Endothelial cell of umbilical vein (primary cell): ENCODE data around the gene KRTAP19-8. TPM values are rescaled to one million over a fixed set of nuclear protein-coding genes. Genes with fewer than 3 reads are reported as not detected.

Experiments used
- BruUV-seq: library from RNA; stranded (reverse); fragments of 400-500 nt; replicated peaks from 2 replicates; lab custom pipeline; 2021; lab: Mats Ljungman, UMichigan
- CTCF ChIA-PET: fragments of 300-600, 350-600 bp; sonication (Branson Sonifier 250); formaldehyde crosslinking; loops from one replicate; lab custom pipeline; 2021; ENCODE audit warnings: antibody characterized with exemption, inconsistent platforms; lab: Charles Lee
- POLR2A ChIA-PET: fragments of 300-600, 350-600 bp; sonication (Branson Sonifier 250); formaldehyde crosslinking; loops from one replicate; lab custom pipeline; 2021; ENCODE audit warnings: antibody characterized with exemption, inconsistent platforms; lab: Charles Lee
- DNase-seq: peaks from one replicate; pipeline ENCODE4 v3.0.0-alpha.2; 2011; ENCODE audit warnings: low read depth, low spot score
- FAIRE-seq: peaks from 2 replicates; lab custom pipeline; 2011; peaks lifted over from hg19 to GRCh38; lab: Jason Lieb, UNC
- H2AFZ ChIP-seq: 2 replicates; pipeline ENCODE4 v1.6.0; 2012; ENCODE audit warnings: low read depth, low read length, control low read depth, inconsistent platforms
- H3K27ac ChIP-seq: 2 replicates; pipeline ENCODE4 v1.5.1; 2011; ENCODE audit warnings: low read depth, mild to moderate bottlenecking, control low read depth, low read length, moderate library complexity; ENCODE audit not compliant: insufficient read depth
- H3K27me3 ChIP-seq, 2 experiments: 2 replicates each; pipeline versions ENCODE4 v1.6.0 to v1.6.1; 2011; ENCODE audit warnings: low read length in 2 of 2, mixed read lengths in 1 of 2; ENCODE audit not compliant: control insufficient read depth in 2 of 2, insufficient read depth in 2 of 2
- H3K36me3 ChIP-seq, 2 experiments: 2 replicates in 1 of 2; 3 replicates in 1 of 2; pipeline ENCODE4 v1.5.1; 2011; ENCODE audit warnings: low read length in 2 of 2, mild to moderate bottlenecking in 1 of 2, moderate library complexity in 1 of 2; ENCODE audit not compliant: control insufficient read depth in 2 of 2, insufficient read depth in 2 of 2; ENCODE audit errors: extremely low read depth in 1 of 2
- H3K4me1 ChIP-seq: 3 replicates; pipeline ENCODE4 v1.5.1; 2011; ENCODE audit warnings: mild to moderate bottlenecking, low read length; ENCODE audit not compliant: control insufficient read depth, insufficient read depth; ENCODE audit errors: extremely low read depth
- H3K4me2 ChIP-seq: 2 replicates; pipeline ENCODE4 v1.6.1; 2011; ENCODE audit warnings: low read length, control low read depth, mixed read lengths; ENCODE audit not compliant: insufficient read depth
- H3K4me3 ChIP-seq, 3 experiments: fragments of 200-600 bp in 1 of 3; sonication (generic), shearing (Covaris generic) in 1 of 3; replicated peaks in 1 of 3; 2 replicates each; pipeline ENCODE4 v1.5.1; 2011 to 2016; ENCODE audit warnings: control low read depth in 3 of 3, low read length in 3 of 3, mild to moderate bottlenecking in 2 of 3, inconsistent platforms in 1 of 3, low read depth in 1 of 3, moderate library complexity in 1 of 3; ENCODE audit not compliant: insufficient read depth in 1 of 3
- H3K79me2 ChIP-seq: 2 replicates; pipeline ENCODE4 v1.6.0; 2012; ENCODE audit warnings: low read length, inconsistent platforms; ENCODE audit not compliant: control insufficient read depth, insufficient read depth
- H3K9ac ChIP-seq: replicated peaks from 2 replicates; pipeline ENCODE3; 2011; ENCODE audit warnings: low read length, control low read depth; ENCODE audit not compliant: insufficient read depth; ENCODE audit errors: extremely low read depth
- H3K9me1 ChIP-seq: replicated peaks from 3 replicates; pipeline ENCODE4 v1.6.0; 2011; ENCODE audit warnings: mild to moderate bottlenecking, low read length; ENCODE audit not compliant: control insufficient read depth, insufficient read depth; ENCODE audit errors: extremely low read depth
- H3K9me3 ChIP-seq: replicated peaks from 2 replicates; pipeline ENCODE4 v1.5.1; 2012; ENCODE audit warnings: low read length, inconsistent platforms; ENCODE audit not compliant: control insufficient read depth, insufficient read depth
- H4K20me1 ChIP-seq: replicated peaks from 2 replicates; pipeline ENCODE3; 2011; ENCODE audit warnings: mild to moderate bottlenecking, low read length; ENCODE audit not compliant: control insufficient read depth, insufficient read depth; ENCODE audit errors: extremely low read depth
- EZH2 ChIP-seq: IDR thresholded peaks from 2 replicates; pipeline ENCODE4 v1.6.1; 2012; ENCODE audit warnings: borderline replicate concordance, low read depth, mild to moderate bottlenecking, moderate library complexity, low read length, inconsistent platforms; ENCODE audit not compliant: severe bottlenecking
- FOS ChIP-seq: IDR thresholded peaks from 2 replicates; pipeline ENCODE4 v1.6.1; 2011; ENCODE audit warnings: mild to moderate bottlenecking, low read length, moderate library complexity, borderline replicate concordance; ENCODE audit not compliant: insufficient read depth
- GATA2 ChIP-seq: IDR thresholded peaks from 2 replicates; pipeline ENCODE4 v1.7.0; 2011; ENCODE audit warnings: low read depth, mild to moderate bottlenecking, moderate library complexity, mixed read lengths, low read length; ENCODE audit not compliant: insufficient read length, insufficient read depth
- JUN ChIP-seq: IDR thresholded peaks from 2 replicates; pipeline ENCODE4 v1.6.1; 2011; ENCODE audit warnings: borderline replicate concordance, low read depth; ENCODE audit not compliant: insufficient read length, insufficient read depth
- MYC ChIP-seq: IDR thresholded peaks from one replicate; pipeline ENCODE4 v1.6.1; 2011; ENCODE audit warnings: mild to moderate bottlenecking, low read depth, low read length
- POLR2A ChIP-seq: IDR thresholded peaks from 2 replicates; pipeline ENCODE4 v1.6.1; 2012; ENCODE audit warnings: low read depth, mild to moderate bottlenecking, control low read depth, low read length
- POLR2AphosphoS5 ChIP-seq: IDR thresholded peaks from 2 replicates; pipeline ENCODE4 v1.6.1; 2012; ENCODE audit warnings: low read depth, mild to moderate bottlenecking, control low read depth, low read length, moderate library complexity; ENCODE audit not compliant: insufficient read depth
- dilution Hi-C: fragments of 300-500 bp; cut with MboI; formaldehyde crosslinking; loops from one replicate; pipeline ENCODE4 v1.15.0; 2019; ENCODE audit warnings: low sequenced_read_pairs; ENCODE audit not compliant: extremely low pct_ligation_motif_present
- intact Hi-C: fragments of 100-400 bp; cut with micrococcal nuclease; formaldehyde crosslinking; loops from one replicate; pipeline ENCODE4 v1.10.0; 2022
- polyA plus RNA-seq, 4 experiments: library from polyadenylated mRNA; depleted of rRNA in 3 of 4; stranded (reverse) in 3 of 4; unstranded in 1 of 4; fragments of >200 nt; gene quantifications; 2 replicates each; pipeline versions ENCODE4 v1.2.1 to v1.2.3, GENCODE V29; 2011 to 2012; ENCODE audit warnings: missing spikeins in 1 of 4
- total RNA-seq: library from RNA; stranded (reverse); gene quantifications from 2 replicates; pipeline ENCODE4 v1.2.3, GENCODE V29; 2021
- TF ChIP-seq, protein P1 (sequence below): IDR thresholded peaks from 2 replicates; pipeline ENCODE4 v1.6.1; 2011; ENCODE audit not compliant: insufficient read depth, insufficient read length
- TF ChIP-seq, protein P2 (sequence below), 2 donors: IDR thresholded peaks; 1 replicate in 1 of 2; 2 replicates in 1 of 2; pipeline ENCODE4 v1.5.1; 2011; ENCODE audit warnings: low read length in 2 of 2, mild to moderate bottlenecking in 2 of 2, moderate library complexity in 2 of 2, control low read depth in 1 of 2, inconsistent platforms in 1 of 2, low read depth in 1 of 2; ENCODE audit not compliant: insufficient read depth in 1 of 2; ENCODE audit errors: extremely low read depth in 1 of 2

The KRTAP19-8 gene
- total and polyA plus RNA-seq, 2 donors (not counting 3 experiments of a cell fraction or from before 2014, with no cell fraction given) = not detected

DNA sequence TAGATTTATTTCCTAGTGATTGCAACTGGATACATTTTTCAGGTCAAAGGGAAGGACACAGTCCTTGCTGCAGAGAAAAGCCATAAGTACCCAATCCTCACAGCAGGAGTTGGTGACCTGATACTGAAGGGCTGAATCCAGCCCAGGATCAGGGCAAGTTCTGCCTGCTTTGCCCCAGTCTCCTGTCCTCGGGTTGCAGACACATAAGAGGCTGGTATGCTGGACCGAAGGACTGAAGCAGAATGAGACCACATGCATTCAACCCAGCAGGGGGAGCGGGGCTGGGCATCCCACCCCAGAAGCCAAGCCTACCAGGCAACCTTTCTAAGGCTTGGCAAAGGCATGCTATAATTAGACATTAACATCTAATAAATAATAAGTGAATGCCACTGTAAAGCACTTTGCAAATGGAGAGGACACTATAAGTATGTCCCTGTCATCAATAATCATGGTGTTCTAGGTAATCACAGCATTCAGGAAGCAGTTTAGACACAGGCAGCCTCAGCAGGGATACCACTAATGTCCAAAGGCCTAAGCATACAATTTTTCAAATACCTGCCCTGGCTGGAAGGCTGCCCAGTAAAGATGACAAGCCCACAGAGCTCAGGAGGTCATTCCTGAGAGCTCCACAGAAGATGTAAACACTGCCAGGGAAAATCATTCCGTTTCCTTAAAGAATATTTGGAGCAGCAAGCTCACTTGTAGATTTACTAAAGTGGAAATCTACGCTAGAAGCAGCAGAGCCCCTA, 47.6 kb downstream of the KRTAP19-8 start:
- no peak overlapping the region for H3K4me3 ChIP-seq
- no peak overlapping the region for H3K9ac ChIP-seq
- no peaks in the 10 kb centered on the region for H3K4me1 ChIP-seq
- DNase-seq (no peak), FAIRE-seq (no peak)
- H3K79me2 ChIP-seq = no peaks in the 10 kb centered on the region
- CTCF ChIA-PET = no interaction called here
- H3K27me3 ChIP-seq = no peaks in the 10 kb centered on the region
- H3K9me3 ChIP-seq = peaks cover 7% of the 10 kb centered on the region
- H4K20me1 ChIP-seq = no peaks in the 10 kb centered on the region
- H3K9me1 ChIP-seq = no peaks in the 10 kb centered on the region
- no peak overlapping the region for H2AFZ ChIP-seq
- POLR2A ChIA-PET = no interaction called here
- H3K27ac ChIP-seq = no peak overlapping the region
- TF ChIP-seq POLR2AphosphoS5 (no peak), POLR2A (no peak), FOS (no peak), JUN (no peak), GATA2 (no peak), EZH2 (no peak), MYC (no peak)
- TF ChIP-seq, protein P1, sequence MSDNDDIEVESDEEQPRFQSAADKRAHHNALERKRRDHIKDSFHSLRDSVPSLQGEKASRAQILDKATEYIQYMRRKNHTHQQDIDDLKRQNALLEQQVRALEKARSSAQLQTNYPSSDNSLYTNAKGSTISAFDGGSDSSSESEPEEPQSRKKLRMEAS = no peak
- TF ChIP-seq, protein P2, sequence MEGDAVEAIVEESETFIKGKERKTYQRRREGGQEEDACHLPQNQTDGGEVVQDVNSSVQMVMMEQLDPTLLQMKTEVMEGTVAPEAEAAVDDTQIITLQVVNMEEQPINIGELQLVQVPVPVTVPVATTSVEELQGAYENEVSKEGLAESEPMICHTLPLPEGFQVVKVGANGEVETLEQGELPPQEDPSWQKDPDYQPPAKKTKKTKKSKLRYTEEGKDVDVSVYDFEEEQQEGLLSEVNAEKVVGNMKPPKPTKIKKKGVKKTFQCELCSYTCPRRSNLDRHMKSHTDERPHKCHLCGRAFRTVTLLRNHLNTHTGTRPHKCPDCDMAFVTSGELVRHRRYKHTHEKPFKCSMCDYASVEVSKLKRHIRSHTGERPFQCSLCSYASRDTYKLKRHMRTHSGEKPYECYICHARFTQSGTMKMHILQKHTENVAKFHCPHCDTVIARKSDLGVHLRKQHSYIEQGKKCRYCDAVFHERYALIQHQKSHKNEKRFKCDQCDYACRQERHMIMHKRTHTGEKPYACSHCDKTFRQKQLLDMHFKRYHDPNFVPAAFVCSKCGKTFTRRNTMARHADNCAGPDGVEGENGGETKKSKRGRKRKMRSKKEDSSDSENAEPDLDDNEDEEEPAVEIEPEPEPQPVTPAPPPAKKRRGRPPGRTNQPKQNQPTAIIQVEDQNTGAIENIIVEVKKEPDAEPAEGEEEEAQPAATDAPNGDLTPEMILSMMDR (IDR thresholded peaks at IDR 0.05; ENCODE audit: extremely low read depth in 1 of 2, insufficient read depth in 1 of 2, low read depth in 1 of 2, low read length in 2 of 2) = no peak
- intact Hi-C loops = no loop called here
- BruUV-seq = no TSS peak
- no peak overlapping the region for H3K4me2 ChIP-seq
- dilution Hi-C loops = no loop called here
- H3K36me3 ChIP-seq = no peaks in the 10 kb centered on the region
